HepG2 (cell line): ENCODE data around the gene RAP1GAP2. TPM values are rescaled to one million over a fixed set of nuclear protein-coding genes. Genes with fewer than 3 reads are reported as not detected.
A peak's percentile ranks its signal among the peaks of the same experiment; 100 is the strongest.

ENCODE experiments used
- ATAC-seq: fragments of 200-7000 bp; cut with Tn5 transposase; 3 replicates; pipeline ENCODE4 v1.9.1; 2020; ENCODE audit warnings: mild to moderate bottlenecking, moderate library complexity
- BruUV-seq: library from RNA; stranded (reverse); fragments of 400-500 nt; replicated peaks from 2 replicates; lab custom pipeline; 2021; lab: Mats Ljungman, UMichigan
- CTCF ChIA-PET: fragments of 300-600 bp; formaldehyde crosslinking; extraction: SDS; loops from one replicate; lab custom pipeline; 2021; ENCODE audit warnings: low total read pairs, inconsistent platforms, low intra/inter-chr PET ratio; lab: Yijun Ruan, JAX
- POLR2A ChIA-PET: fragments of 350-600 bp; sonication (Branson Sonifier 250); formaldehyde crosslinking; loops from one replicate; lab custom pipeline; 2020; ENCODE audit warnings: antibody characterized with exemption, inconsistent platforms; lab: Yijun Ruan, JAX
- DNase-seq: peaks from one replicate; pipeline ENCODE4 v3.0.0-alpha.2; 2015; ENCODE audit warnings: low spot score
- FAIRE-seq: peaks from 3 replicates; lab custom pipeline; 2011; peaks lifted over from hg19 to GRCh38; lab: Jason Lieb, UNC
- H2AFZ ChIP-seq: one replicate; pipeline ENCODE4 v1.6.1; 2011; ENCODE audit warnings: low read length, inconsistent platforms
- H3K27ac ChIP-seq: fragments of 300-600 bp; 3 replicates; pipeline ENCODE4 v1.8.0; 2011; ENCODE audit warnings: mixed run types, mild to moderate bottlenecking, mixed read lengths, low read length, inconsistent platforms; ENCODE audit not compliant: insufficient read depth; ENCODE audit errors: extremely low read length
- H3K27me3 ChIP-seq, 2 experiments: fragments of 200-600 bp in 1 of 2; 2 replicates in 1 of 2; 3 replicates in 1 of 2; pipeline versions ENCODE4 v1.6.0 to v1.8.0; 2011; ENCODE audit warnings: low read length in 2 of 2, mild to moderate bottlenecking in 2 of 2, moderate library complexity in 2 of 2, inconsistent platforms in 1 of 2; ENCODE audit not compliant: insufficient read depth in 2 of 2, control insufficient read depth in 1 of 2
- H3K36me3 ChIP-seq, 2 experiments: fragments of 200-600 bp in 1 of 2; replicated peaks in 1 of 2; 2 replicates in 1 of 2; 3 replicates in 1 of 2; pipeline versions ENCODE4 v1.5.1 to v1.8.0; 2011; ENCODE audit warnings: low read length in 2 of 2, inconsistent platforms in 1 of 2; ENCODE audit not compliant: insufficient read depth in 2 of 2, control insufficient read depth in 1 of 2
- H3K4me1 ChIP-seq: 2 replicates; pipeline ENCODE4 v1.5.1; 2012; ENCODE audit warnings: low read length, inconsistent platforms; ENCODE audit not compliant: insufficient read depth
- H3K4me2 ChIP-seq: 2 replicates; pipeline ENCODE4 v1.6.0; 2011; ENCODE audit warnings: low read depth, low read length, inconsistent platforms
- H3K4me3 ChIP-seq, 3 experiments: fragments of 200-600 bp in 1 of 3; sonication (generic), shearing (Covaris generic) in 1 of 3; replicated peaks in 1 of 3; 2 replicates each; pipeline ENCODE4 v1.5.1; 2011 to 2016; ENCODE audit warnings: low read length in 3 of 3, inconsistent platforms in 2 of 3, low read depth in 2 of 3, mild to moderate bottlenecking in 2 of 3, control low read depth in 1 of 3, mixed read lengths in 1 of 3; ENCODE audit not compliant: insufficient read depth in 1 of 3
- H3K79me2 ChIP-seq: one replicate; pipeline ENCODE4 v1.6.1; 2011; ENCODE audit warnings: low read length, inconsistent platforms; ENCODE audit not compliant: insufficient read depth
- H3K9ac ChIP-seq: 2 replicates; pipeline ENCODE4 v1.6.0; 2011; ENCODE audit warnings: mild to moderate bottlenecking, low read depth, low read length, inconsistent platforms; ENCODE audit not compliant: insufficient read depth
- H3K9me3 ChIP-seq: 2 replicates; pipeline ENCODE4 v1.5.1; 2012; ENCODE audit warnings: mild to moderate bottlenecking, low read length
- H4K20me1 ChIP-seq: 2 replicates; pipeline ENCODE4 v1.6.0; 2011; ENCODE audit warnings: inconsistent platforms, mild to moderate bottlenecking, low read length, moderate library complexity; ENCODE audit not compliant: insufficient read depth
- BHLHE40 ChIP-seq: IDR thresholded peaks from 2 replicates; pipeline ENCODE4 v1.6.1; 2011; ENCODE audit warnings: low read length, improper control_type of control experiment
- CTCF ChIP-seq: sonication (generic); formaldehyde crosslinking; IDR thresholded peaks from 2 replicates; pipeline ENCODE4 v1.5.0; 2020; ENCODE audit warnings: mild to moderate bottlenecking, missing genetic modification reagents, moderate library complexity
- HOXA7 ChIP-seq: sonication (generic); formaldehyde crosslinking; IDR thresholded peaks from 2 replicates; pipeline ENCODE4 v1.8.1; 2022; ENCODE audit warnings: mild to moderate bottlenecking, missing genetic modification reagents, moderate library complexity
- NCOA2 ChIP-seq: sonication (generic); formaldehyde crosslinking; IDR thresholded peaks from 2 replicates; pipeline ENCODE4 v1.8.0; 2022; ENCODE audit warnings: inconsistent platforms
- PAF1 ChIP-seq: IDR thresholded peaks from 2 replicates; pipeline ENCODE4 v1.6.1; 2016; ENCODE audit warnings: missing genetic modification reagents, missing compliant biosample characterization
- SMC3 ChIP-seq: IDR thresholded peaks from 2 replicates; pipeline ENCODE4 v1.6.1; 2011; ENCODE audit warnings: low read length, improper control_type of control experiment
- STAG1 ChIP-seq: sonication (generic); formaldehyde crosslinking; IDR thresholded peaks from 2 replicates; pipeline ENCODE4 v1.4.0; 2020; ENCODE audit warnings: missing genetic modification reagents
- STAT5B ChIP-seq: sonication (generic); formaldehyde crosslinking; IDR thresholded peaks from 2 replicates; pipeline ENCODE4 v1.4.0; 2020; ENCODE audit warnings: missing genetic modification reagents
- ZNF143 ChIP-seq: sonication (generic); formaldehyde crosslinking; IDR thresholded peaks from 2 replicates; pipeline ENCODE4 v1.4.0; 2020; ENCODE audit warnings: missing genetic modification reagents
- ZNF317 ChIP-seq: sonication (generic); formaldehyde crosslinking; IDR thresholded peaks from 2 replicates; pipeline ENCODE4 v1.5.0; 2020; ENCODE audit warnings: mild to moderate bottlenecking, missing genetic modification reagents
- ZNF605 ChIP-seq: sonication (generic); formaldehyde crosslinking; IDR thresholded peaks from 2 replicates; pipeline ENCODE4 v1.8.0; 2022; ENCODE audit warnings: mild to moderate bottlenecking, missing genetic modification reagents
- WGBS: methylation state at CpG from one replicate; pipeline ENCODE4 v1.1.6; 2017; ENCODE audit warnings: low lambda C conversion rate; 5-methylcytosine and 5-hydroxymethylcytosine counted together
- in situ Hi-C: cut with HindIII; loops from 2 replicates; pipeline ENCODE4 v1.10.0; 2017; ENCODE audit warnings: low pct_unique_long_range_greater_than_20kb; ENCODE audit not compliant: extremely low pct_ligation_motif_present
- intact Hi-C: fragments of 100-400 bp; cut with micrococcal nuclease; formaldehyde crosslinking; loops from one replicate; pipeline ENCODE4 v1.10.0; 2022; ENCODE audit not compliant: unreplicated experiment
- polyA plus RNA-seq, 8 experiments: library from polyadenylated mRNA; depleted of rRNA in 3 of 8; stranded (reverse) in 7 of 8; unstranded in 1 of 8; fragments of >200 nt; fragmentation: Illumina TruSeq in 4 of 8; extraction: Trizol in 4 of 8; gene quantifications; 2 replicates each; pipeline versions ENCODE4 v1.2.1 to v1.2.3, GENCODE V29; 2011 to 2016; ENCODE audit warnings: low read depth in 4 of 8, missing spikeins in 1 of 8, mixed read lengths in 1 of 8; ENCODE audit not compliant: insufficient read depth in 1 of 8
- total RNA-seq, 5 experiments: library from RNA; depleted of rRNA; stranded (reverse); fragments of >200 nt; fragmentation: Illumina TruSeq; extraction: Trizol; gene quantifications; 2 replicates each; pipeline ENCODE4 v1.2.3, GENCODE V29; 2016; ENCODE audit warnings: low read depth in 1 of 5
- TF ChIP-seq, protein P1 (sequence below): IDR thresholded peaks from 2 replicates; pipeline ENCODE4 v1.4.0; 2020; ENCODE audit warnings: mild to moderate bottlenecking, missing genetic modification reagents

Gene RAP1GAP2
- total and polyA plus RNA-seq, 2 of the 13 experiments (the other 11 are each of a cell fraction or from before 2014, with no cell fraction given): 10.9 to 12.0 TPM

DNA sequence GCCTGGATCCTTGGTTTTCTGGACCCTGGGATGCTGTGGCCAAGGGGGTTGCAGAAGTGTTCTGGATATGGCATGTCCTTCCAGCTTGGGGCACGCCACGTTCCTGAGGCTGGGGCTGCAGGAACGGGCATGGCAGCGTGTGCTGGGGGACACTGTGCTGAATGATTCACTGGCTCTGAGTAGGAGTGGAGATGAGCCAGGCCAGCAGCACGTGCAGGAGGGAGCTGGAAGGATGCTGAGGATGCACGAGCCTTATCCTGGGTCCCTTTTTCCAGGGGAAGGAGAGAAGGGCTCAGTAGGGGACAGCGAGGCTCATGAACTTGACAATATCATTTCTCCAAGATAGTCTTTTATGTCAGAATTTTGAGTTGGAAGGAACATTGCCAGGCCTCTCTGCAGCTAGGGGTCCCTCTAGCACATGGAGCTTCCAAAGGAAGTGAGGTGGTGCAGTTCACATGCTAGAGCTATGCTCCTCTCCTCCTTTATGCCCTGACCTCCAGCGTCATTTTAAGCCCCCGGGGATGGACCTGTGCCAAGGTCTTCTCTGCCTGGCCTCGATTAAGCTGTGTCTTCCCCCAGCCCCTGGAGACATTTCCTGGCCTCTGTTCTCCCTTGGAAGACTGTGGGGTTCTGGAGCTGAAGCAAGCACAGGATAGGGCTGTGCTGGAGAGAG is 141.2 kb downstream of the RAP1GAP2 start:
- DNase-seq: no peak

More for the DNA sequence above, 141.2 kb downstream of the RAP1GAP2 start:
- TF ChIP-seq STAG1 (CRISPR knock-in tag) (peak; percentile 60), CTCF (CRISPR knock-in tag) (peak; percentile 47), ZNF605 (CRISPR knock-in tag) (no peak), PAF1 (CRISPR knock-in tag) (no peak), HOXA7 (CRISPR knock-in tag) (no peak), ZNF317 (CRISPR knock-in tag) (no peak), ZNF143 (CRISPR knock-in tag) (no peak), NCOA2 (CRISPR knock-in tag) (no peak), STAT5B (CRISPR knock-in tag) (no peak), SMC3 (peak; percentile 57), BHLHE40 (0 out of 2 replicates have a peak, but pooled peaks have one; percentile 19)
- TF ChIP-seq, protein P1, sequence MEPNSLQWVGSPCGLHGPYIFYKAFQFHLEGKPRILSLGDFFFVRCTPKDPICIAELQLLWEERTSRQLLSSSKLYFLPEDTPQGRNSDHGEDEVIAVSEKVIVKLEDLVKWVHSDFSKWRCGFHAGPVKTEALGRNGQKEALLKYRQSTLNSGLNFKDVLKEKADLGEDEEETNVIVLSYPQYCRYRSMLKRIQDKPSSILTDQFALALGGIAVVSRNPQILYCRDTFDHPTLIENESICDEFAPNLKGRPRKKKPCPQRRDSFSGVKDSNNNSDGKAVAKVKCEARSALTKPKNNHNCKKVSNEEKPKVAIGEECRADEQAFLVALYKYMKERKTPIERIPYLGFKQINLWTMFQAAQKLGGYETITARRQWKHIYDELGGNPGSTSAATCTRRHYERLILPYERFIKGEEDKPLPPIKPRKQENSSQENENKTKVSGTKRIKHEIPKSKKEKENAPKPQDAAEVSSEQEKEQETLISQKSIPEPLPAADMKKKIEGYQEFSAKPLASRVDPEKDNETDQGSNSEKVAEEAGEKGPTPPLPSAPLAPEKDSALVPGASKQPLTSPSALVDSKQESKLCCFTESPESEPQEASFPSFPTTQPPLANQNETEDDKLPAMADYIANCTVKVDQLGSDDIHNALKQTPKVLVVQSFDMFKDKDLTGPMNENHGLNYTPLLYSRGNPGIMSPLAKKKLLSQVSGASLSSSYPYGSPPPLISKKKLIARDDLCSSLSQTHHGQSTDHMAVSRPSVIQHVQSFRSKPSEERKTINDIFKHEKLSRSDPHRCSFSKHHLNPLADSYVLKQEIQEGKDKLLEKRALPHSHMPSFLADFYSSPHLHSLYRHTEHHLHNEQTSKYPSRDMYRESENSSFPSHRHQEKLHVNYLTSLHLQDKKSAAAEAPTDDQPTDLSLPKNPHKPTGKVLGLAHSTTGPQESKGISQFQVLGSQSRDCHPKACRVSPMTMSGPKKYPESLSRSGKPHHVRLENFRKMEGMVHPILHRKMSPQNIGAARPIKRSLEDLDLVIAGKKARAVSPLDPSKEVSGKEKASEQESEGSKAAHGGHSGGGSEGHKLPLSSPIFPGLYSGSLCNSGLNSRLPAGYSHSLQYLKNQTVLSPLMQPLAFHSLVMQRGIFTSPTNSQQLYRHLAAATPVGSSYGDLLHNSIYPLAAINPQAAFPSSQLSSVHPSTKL: no peak
- in situ Hi-C loops: loop anchor here (5.0 kb wide), 1 partner anchor 80 kb away; no protein-coding TSS in a partner anchor
- intact Hi-C loops: no loop called here
- H4K20me1 ChIP-seq: no peaks in the 10 kb centered on the region
- no peaks in the 10 kb centered on the region for H3K9me3 ChIP-seq
- WGBS: 36% methylated on average over 10 of the region's 10 CpGs
- H3K9ac ChIP-seq: no peak overlapping the region
- FAIRE-seq (no peak), ATAC-seq (peak; percentile 35; the same call in 2 of the 3 replicates)
- no peaks in the 10 kb centered on the region for H3K27me3 ChIP-seq
- H3K4me3 ChIP-seq: no peak overlapping the region
- H3K4me2 ChIP-seq: no peak overlapping the region
- ChIA-PET CTCF (no interaction called here), POLR2A (no interaction called here)
- H3K27ac ChIP-seq: no peak overlapping the region
- H3K4me1 ChIP-seq: peaks cover 15% of the 10 kb centered on the region
- BruUV-seq: no TSS peak
- no peaks in the 10 kb centered on the region for H3K36me3 ChIP-seq
- no peaks in the 10 kb centered on the region for H3K79me2 ChIP-seq
- H2AFZ ChIP-seq: no peak overlapping the region
